ENCODE measurements around the gene NOM1.

The NOM1 gene

DNA sequence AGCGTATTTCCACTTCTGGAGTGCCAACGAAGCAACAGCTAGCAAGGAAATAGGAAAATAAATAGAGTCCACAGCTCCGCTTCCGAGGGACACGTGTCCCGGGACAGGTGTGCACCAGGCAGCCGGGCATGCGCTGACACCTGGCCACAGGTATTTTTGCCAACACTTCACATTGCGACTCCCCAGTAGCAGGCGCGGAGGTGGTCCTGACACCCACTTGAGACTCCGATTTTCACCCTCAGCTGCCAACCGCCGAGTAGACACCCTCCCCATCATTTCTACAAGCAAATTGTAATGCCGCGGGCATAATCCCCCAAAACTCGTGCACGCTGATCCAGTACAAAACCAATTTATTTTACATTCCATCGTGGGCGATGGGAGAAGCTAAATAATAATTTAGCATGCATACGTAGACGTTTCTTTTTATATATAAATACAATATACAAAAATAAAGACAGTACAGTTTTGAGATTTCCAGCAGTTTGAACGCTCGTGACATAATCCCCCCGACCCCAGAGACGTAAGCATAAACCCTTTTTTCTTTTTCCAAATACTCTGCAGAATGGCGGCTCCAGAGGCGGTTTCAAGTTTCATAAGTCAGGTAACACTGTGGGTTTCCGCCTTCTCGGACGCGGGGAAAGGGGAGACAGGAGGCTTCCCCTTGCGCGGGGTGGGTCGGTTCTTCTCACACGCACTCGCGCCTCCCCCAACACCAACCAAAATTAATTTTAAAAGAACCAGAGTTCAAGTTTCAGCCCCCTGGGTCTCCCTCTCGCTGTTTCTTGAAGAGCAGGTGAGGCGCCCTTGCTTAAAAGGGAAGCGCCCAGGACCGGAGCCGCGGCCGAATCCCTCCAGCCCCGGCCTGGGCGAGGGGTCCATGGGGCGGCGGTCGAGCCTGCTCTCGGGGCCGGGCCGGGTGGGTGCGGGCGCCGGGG is 55.3 kb downstream of the NOM1 start:
- DNase-seq (ENCODE audit: low read depth in 2 of 2): no peak

GRCh38 chr7:157005456-157006204 is 56.1 kb downstream of the NOM1 start:
- no peak for DNase-seq (ENCODE audit: low read depth in 2 of 2)

- no peak for DNase-seq (ENCODE audit: low read depth in 2 of 2)
These were observed 56.8 kb downstream of the NOM1 start for GRCh38 chr7:157006205-157006747.

- no peak for DNase-seq (ENCODE audit: low read depth in 2 of 2)
These were observed 57.4 kb downstream of the NOM1 start for GRCh38 chr7:157006829-157007469.

GRCh38 chr7:157007470-157008066 is 58.1 kb downstream of the NOM1 start:
- DNase-seq (ENCODE audit: low read depth in 2 of 2): no peak

GRCh38 chr7:157008206-157009169 is 59.0 kb downstream of the NOM1 start:
- no peak for DNase-seq (ENCODE audit: low read depth in 2 of 2)

GRCh38 chr7:157009170-157009777 is 59.8 kb downstream of the NOM1 start:
- DNase-seq (ENCODE audit: low read depth in 2 of 2): no peak

GRCh38 chr7:157009778-157010587 is 60.5 kb downstream of the NOM1 start:
- DNase-seq (ENCODE audit: low read depth in 2 of 2): no peak

- no peak for DNase-seq (ENCODE audit: low read depth in 2 of 2)
These were observed 61.2 kb downstream of the NOM1 start, which contains the start of gene MNX1 for GRCh38 chr7:157010588-157011332. MNX1 (minus strand) TSS chr7:157010663; CDS start chr7:157010350, 313 bp downstream.

- no peak for DNase-seq (ENCODE audit: low read depth in 2 of 2)
These were observed 62.0 kb downstream of the NOM1 start for GRCh38 chr7:157011333-157012112.

GRCh38 chr7:157012113-157012547 is 62.6 kb downstream of the NOM1 start:
- no peak for DNase-seq (ENCODE audit: low read depth in 2 of 2)

- DNase-seq (ENCODE audit: low read depth in 2 of 2): no peak
These were observed 63.6 kb downstream of the NOM1 start for GRCh38 chr7:157013101-157013500.

- no peak for DNase-seq (ENCODE audit: low read depth in 2 of 2)
These were observed 64.4 kb downstream of the NOM1 start for GRCh38 chr7:157013602-157014549.

- DNase-seq (ENCODE audit: low read depth in 2 of 2): no peak
These were observed 65.4 kb downstream of the NOM1 start for GRCh38 chr7:157014635-157015555.

GRCh38 chr7:157016024-157016351 is 66.5 kb downstream of the NOM1 start:
- no peak for DNase-seq (ENCODE audit: low read depth in 2 of 2)

All from fibroblast of skin of left biceps (primary cell).